HG03159 (cell line): ENCODE results near the gene GRK4.

Experiments used
- ATAC-seq: cut with Tn5 transposase; IDR thresholded peaks from one replicate; pipeline ENCODE4 v1.9.1; 2021; ENCODE audit warnings: mild to moderate bottlenecking, moderate library complexity; ENCODE audit not compliant: unreplicated experiment

The GRK4 gene

GRCh38 chr4:3067473-3068001 lies 104.2 kb downstream of the GRK4 start:
- no peak for ATAC-seq

- no peak for ATAC-seq
These were observed 106.4 kb downstream of the GRK4 start for GRCh38 chr4:3069661-3070199.

DNA sequence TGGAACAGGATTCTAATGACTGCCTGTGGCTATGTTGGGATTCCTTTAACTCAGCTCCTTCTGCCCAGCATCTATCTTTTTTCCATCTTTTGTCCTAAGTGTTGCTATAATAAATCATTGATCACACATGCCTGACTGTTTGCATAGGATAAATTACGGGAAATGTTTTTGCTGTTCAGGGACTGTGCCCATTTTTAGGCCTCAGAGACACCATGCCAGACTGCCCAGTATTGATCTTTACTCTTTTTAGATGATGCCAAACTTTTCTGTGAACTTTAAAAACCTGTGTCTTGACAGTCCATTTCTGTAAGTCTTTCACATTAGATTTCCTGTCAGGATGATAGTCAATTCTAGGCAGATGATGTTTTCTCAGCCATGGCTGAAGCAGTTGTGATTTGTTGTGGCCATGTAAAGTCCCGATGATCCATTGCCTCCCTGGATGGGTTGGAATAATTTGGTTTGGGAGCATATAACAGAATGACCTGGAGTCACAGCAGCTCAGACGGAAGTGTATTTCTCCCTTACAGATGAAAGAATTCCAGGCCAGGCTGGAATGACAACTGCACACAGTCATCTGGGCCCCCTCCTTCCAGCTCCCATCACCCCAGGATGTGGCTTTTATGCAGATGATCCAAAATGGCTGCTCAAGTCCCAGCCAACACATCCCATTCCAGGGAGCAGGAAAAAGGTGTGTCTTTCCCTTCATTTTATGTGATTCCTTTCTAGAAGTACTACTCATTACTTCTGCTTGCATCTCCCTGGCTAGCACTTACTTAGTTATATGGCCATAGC lies 107.5 kb downstream of the GRK4 start:
- ATAC-seq, result no peak

GRCh38 chr4:3071811-3072210 lies 108.4 kb downstream of the GRK4 start:
- ATAC-seq, result no peak

- peak; percentile 19 for ATAC-seq
These were observed 110.0 kb downstream of the GRK4 start for GRCh38 chr4:3073158-3074077.

DNA sequence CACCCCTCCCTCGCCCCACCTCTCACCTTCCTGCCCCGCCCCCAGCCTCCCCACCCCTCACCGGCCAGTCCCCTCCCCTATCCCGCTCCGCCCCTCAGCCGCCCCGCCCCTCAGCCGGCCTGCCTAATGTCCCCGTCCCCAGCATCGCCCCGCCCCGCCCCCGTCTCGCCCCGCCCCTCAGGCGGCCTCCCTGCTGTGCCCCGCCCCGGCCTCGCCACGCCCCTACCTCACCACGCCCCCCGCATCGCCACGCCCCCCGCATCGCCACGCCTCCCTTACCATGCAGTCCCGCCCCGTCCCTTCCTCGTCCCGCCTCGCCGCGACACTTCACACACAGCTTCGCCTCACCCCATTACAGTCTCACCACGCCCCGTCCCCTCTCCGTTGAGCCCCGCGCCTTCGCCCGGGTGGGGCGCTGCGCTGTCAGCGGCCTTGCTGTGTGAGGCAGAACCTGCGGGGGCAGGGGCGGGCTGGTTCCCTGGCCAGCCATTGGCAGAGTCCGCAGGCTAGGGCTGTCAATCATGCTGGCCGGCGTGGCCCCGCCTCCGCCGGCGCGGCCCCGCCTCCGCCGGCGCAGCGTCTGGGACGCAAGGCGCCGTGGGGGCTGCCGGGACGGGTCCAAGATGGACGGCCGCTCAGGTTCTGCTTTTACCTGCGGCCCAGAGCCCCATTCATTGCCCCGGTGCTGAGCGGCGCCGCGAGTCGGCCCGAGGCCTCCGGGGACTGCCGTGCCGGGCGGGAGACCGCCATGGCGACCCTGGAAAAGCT lies 110.9 kb downstream of the GRK4 start, which contains the start of the genes HTT and HTT-AS:
Gene HTT (plus strand): TSS at position 604 of the 768 bp plus-strand sequence. CDS start 145 bp downstream, at position 749.
Gene HTT-AS (minus strand): TSS at position 461 of the 768 bp plus-strand sequence.
- peak; percentile 69 for ATAC-seq

GRCh38 chr4:3074846-3075651 lies 111.7 kb downstream of the GRK4 start:
- ATAC-seq, result peak; percentile 11

DNA sequence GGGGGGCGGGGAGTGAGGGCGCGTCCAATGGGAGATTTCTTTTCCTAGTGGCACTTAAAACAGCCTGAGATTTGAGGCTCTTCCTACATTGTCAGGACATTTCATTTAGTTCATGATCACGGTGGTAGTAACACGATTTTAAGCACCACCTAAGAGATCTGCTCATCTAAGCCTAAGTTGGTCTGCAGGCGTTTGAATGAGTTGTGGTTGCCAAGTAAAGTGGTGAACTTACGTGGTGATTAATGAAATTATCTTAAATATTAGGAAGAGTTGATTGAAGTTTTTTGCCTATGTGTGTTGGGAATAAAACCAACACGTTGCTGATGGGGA lies 112.2 kb downstream of the GRK4 start:
- no peak for ATAC-seq

DNA sequence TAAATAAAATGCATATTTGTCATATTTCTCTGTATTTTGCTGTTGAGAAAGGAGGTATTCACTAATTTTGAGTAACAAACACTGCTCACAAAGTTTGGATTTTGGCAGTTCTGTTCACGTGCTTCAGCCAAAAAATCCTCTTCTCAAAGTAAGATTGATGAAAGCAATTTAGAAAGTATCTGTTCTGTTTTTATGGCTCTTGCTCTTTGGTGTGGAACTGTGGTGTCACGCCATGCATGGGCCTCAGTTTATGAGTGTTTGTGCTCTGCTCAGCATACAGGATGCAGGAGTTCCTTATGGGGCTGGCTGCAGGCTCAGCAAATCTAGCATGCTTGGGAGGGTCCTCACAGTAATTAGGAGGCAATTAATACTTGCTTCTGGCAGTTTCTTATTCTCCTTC lies 114.4 kb downstream of the GRK4 start:
- peak; percentile 38 for ATAC-seq

DNA sequence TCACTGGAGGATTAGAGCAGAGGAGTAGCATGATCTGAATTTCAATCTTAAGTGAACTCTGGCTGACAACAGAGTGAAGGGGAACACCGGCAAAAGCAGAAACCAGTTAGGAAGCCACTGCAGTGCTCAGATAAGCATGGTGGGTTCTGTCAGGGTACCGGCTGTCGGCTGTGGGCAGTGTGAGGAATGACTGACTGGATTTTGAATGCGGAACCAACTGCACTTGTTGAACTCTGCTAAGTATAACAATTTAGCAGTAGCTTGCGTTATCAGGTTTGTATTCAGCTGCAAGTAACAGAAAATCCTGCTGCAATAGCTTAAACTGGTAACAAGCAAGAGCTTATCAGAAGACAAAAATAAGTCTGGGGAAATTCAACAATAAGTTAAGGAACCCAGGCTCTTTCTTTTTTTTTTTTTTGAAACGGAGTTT lies 116.3 kb downstream of the GRK4 start:
- no peak for ATAC-seq

DNA sequence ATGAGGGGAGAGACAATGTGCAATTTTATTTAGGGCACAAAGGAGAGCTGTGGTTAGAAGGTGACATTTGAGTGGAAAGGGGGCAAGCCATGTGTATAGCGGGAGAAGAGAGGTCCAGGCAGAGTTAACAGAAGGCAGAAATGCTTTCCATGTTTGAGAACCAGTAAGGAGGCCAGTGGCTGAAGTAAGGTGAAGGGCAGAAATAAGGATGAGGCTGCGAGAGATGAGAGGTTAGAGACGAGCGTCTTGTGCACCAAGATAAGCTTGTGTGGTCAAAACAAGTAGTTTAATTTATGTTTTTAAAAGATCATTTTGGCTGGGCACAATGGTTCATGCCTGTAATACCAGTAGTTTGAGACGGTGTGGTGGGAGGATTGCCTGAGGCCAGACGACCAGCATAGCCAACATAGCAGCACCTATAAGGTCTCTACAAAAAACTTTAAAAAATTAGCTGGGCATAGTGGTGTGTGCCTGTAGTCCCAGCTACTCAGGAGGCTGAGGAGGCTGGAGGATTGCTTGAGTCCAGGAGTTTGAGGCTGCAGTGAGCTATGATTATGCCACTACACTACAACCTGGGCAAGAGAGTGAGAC lies 119.6 kb downstream of the GRK4 start:
- ATAC-seq, result no peak

DNA sequence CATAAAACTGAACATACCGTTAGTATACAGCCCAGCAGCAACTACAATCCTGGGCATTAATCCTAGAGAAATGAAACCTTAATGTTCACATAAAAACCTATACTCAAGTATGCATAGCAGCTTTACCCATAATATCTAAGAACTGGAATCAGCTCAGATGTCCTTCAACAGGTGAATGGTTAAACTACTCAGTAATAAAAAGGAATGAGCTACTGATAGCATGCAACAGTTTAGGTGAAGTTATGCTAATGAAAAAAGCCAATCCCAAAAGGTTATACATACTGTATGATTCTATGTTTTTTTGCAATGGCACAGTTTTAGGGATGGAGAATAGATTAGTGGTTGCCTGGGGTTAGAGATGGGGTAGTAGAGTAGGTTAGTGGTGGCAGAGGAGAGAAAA lies 120.4 kb downstream of the GRK4 start:
- ATAC-seq, result no peak

DNA sequence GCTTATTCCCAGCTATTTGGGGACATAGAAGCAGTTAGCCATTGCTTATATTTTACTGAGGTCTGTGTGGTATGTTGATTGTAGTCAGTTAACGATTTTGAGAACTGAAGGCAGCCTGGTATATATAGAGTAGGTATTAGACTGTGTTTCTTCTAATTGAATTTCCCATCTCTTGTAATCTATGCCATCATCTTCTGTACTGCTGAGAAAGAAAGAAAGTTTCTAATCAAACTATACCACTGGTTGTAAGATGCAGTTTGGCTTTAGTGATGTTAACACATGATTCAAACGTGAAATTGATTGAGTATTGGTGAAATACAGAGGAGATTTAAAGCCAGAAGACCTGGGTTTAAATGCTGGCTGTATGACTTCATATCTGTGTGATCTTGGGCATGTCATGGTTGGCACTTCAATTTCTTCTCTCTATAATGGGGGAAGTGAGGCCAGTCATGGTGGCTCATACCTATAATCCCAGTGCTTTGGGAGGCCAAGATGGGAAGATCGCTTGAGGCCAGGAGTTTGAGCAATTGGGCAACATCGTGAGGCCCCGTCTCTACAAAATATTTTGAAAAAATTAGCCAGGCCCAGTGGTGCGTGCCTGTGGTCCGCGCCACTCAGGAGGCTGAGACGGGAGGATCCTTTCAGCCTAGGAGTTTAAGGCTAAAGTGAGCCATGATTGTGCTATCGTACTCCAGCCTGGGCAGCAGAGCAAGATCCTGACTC lies 122.7 kb downstream of the GRK4 start:
- no peak for ATAC-seq

- no peak for ATAC-seq
These were observed 123.9 kb downstream of the GRK4 start for GRCh38 chr4:3087115-3087797.
